ENCODE measurements around the gene MOB3B.

The MOB3B gene

DNA sequence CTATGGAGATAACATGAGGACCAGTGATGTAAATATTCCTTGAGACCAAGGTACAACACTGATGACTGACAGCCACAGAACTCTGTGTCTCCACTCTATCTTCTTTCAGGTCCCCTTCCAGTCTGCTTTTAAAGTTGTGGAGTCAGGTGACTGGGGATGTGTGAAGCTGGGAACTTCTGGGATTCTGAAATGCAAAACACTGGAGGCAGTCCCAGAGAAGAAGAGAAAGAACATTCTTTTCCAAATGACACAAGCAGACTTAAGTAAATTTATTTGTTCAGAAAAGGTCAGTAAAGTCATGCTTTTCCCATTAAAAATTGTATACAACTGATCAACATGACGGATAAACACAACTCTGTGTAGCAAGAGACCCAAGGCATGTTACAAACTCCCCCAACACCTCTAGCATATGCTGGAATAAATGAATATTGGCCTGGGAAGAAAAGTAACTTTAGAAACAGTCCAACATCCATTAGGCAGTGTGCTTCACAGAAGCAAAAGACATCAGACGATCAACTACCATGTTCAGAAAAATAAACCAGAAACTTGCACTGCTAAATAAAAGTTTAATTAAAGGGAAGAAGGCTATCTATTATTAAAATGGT is 98.0 kb downstream of the MOB3B start:
- Histone ChIP-seq H3K9me3 (replicated peaks in 1 of 2; ENCODE audit: control insufficient read depth in 2 of 2, insufficient read depth in 1 of 2, low read depth in 1 of 2, low read length in 2 of 2) (no peaks in the 10 kb centered on the region), H3K23ac (ENCODE audit: low read depth, low read length, poor library complexity) (no peak overlapping the region), H2BK120ac (ENCODE audit: low read depth, low read length) (no peak overlapping the region), H2BK5ac (ENCODE audit: low read length) (no peak overlapping the region), H2AK5ac (ENCODE audit: low read depth, low read length) (no peak overlapping the region), H2AFZ (ENCODE audit: low read length) (no peak overlapping the region), H2BK12ac (ENCODE audit: low read length) (no peak overlapping the region), H4K91ac (ENCODE audit: low read depth, low read length, poor library complexity) (no peak overlapping the region), H2BK15ac (ENCODE audit: low read length) (no peak overlapping the region), H3K14ac (ENCODE audit: low read length) (no peak overlapping the region), H3K18ac (ENCODE audit: low read length) (no peak overlapping the region), H3K4me2 (ENCODE audit: insufficient read depth, low read length, poor library complexity, severe bottlenecking) (no peak overlapping the region), H3K36me3 (replicated peaks in 1 of 2; ENCODE audit: control insufficient read depth in 2 of 2, insufficient read depth in 2 of 2, low read length in 2 of 2) (peaks cover 0 to 7% of the 10 kb centered on the region in 2 donors), H3K27ac (replicated peaks; ENCODE audit: low read length) (no peak overlapping the region), H4K8ac (ENCODE audit: low read depth, low read length) (no peak overlapping the region), H3K4me3 (ENCODE audit: low read length in 2 of 2) (no peak overlapping the region), H3K9ac (ENCODE audit: low read depth, low read length, poor library complexity) (no peak overlapping the region), H3K4ac (ENCODE audit: low read length) (no peak overlapping the region), H3K27me3 (ENCODE audit: control insufficient read depth in 3 of 3, insufficient read depth in 3 of 3, low read depth in 1 of 3, low read length in 3 of 3) (no peaks in the 10 kb centered on the region), H3K79me1 (ENCODE audit: low read depth, low read length) (no peaks in the 10 kb centered on the region), H3K4me1 (ENCODE audit: control insufficient read depth in 2 of 2, insufficient read depth in 1 of 2, low read depth in 1 of 2, low read length in 2 of 2) (peaks cover 19 to 20% of the 10 kb centered on the region in 2 donors)
- WGBS, 2 donors (ENCODE audit: extremely low coverage in 2 of 2, insufficient read length in 2 of 2, insufficient replicate concordance in 1 of 2) = no CpG with 5 or more reads among the region's 2 CpGs
- DNase-seq (ENCODE audit: low spot score) = no peak

DNA sequence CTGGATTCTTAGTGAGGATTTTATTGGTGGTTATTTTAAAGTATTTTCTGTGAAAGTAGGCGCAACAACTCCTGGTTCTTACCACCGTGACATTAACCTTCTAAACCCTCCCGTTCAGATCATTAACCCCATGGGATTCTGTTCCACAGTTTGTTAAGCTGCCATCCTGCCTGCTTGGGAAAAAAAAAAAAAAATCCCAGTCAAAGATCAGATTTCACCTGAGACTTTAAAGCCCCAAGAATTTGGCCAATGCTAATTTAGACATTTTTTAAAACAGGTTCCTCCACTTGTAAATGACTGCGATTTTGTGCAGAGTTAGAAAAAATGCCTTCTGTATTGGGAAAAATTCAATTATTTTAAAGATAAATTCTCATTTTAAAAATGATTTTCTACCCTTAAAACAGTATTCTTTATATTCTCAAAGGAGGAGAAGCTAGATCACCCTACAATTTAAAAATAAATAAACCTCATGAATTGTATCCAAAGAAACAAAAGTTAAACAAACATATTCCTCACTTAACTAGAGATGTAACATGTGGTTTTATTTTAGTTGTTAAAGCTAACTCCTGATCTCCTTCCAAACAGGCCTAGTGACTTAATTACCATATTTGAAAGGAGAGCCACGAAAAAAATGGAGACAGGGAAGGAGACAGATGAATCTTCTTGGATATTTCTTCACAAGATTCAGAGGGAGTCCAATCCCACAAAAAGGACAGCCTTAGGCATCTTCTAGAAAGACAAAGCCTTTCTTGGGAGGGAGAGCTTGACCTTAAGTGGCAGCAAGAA is 98.7 kb downstream of the MOB3B start:
- Histone ChIP-seq H3K27me3 (ENCODE audit: control insufficient read depth in 3 of 3, insufficient read depth in 3 of 3, low read depth in 1 of 3, low read length in 3 of 3) (no peaks in the 10 kb centered on the region), H2AFZ (ENCODE audit: low read length) (no peak overlapping the region), H3K27ac (replicated peaks; ENCODE audit: low read length) (no peak overlapping the region), H3K9me3 (replicated peaks in 1 of 2; ENCODE audit: control insufficient read depth in 2 of 2, insufficient read depth in 1 of 2, low read depth in 1 of 2, low read length in 2 of 2) (no peaks in the 10 kb centered on the region), H2BK12ac (ENCODE audit: low read length) (no peak overlapping the region), H2BK5ac (ENCODE audit: low read length) (no peak overlapping the region), H3K14ac (ENCODE audit: low read length) (no peak overlapping the region), H3K18ac (ENCODE audit: low read length) (no peak overlapping the region), H3K4me3 (ENCODE audit: low read length in 2 of 2) (no peak overlapping the region), H2AK5ac (ENCODE audit: low read depth, low read length) (no peak overlapping the region), H3K36me3 (replicated peaks in 1 of 2; ENCODE audit: control insufficient read depth in 2 of 2, insufficient read depth in 2 of 2, low read length in 2 of 2) (peaks cover 0 to 5% of the 10 kb centered on the region in 2 donors), H4K91ac (ENCODE audit: low read depth, low read length, poor library complexity) (no peak overlapping the region), H3K4me1 (ENCODE audit: control insufficient read depth in 2 of 2, insufficient read depth in 1 of 2, low read depth in 1 of 2, low read length in 2 of 2) (peaks cover 25 to 26% of the 10 kb centered on the region in 2 donors), H4K8ac (ENCODE audit: low read depth, low read length) (no peak overlapping the region), H3K9ac (ENCODE audit: low read depth, low read length, poor library complexity) (no peak overlapping the region), H3K4me2 (ENCODE audit: insufficient read depth, low read length, poor library complexity, severe bottlenecking) (no peak overlapping the region), H2BK120ac (ENCODE audit: low read depth, low read length) (no peak overlapping the region), H3K4ac (ENCODE audit: low read length) (no peak overlapping the region), H3K23ac (ENCODE audit: low read depth, low read length, poor library complexity) (no peak overlapping the region), H2BK15ac (ENCODE audit: low read length) (no peak overlapping the region), H3K79me1 (ENCODE audit: low read depth, low read length) (no peaks in the 10 kb centered on the region)
- no CpG with 5 or more reads among the region's 5 CpGs for WGBS, 2 donors (ENCODE audit: extremely low coverage in 2 of 2, insufficient read length in 2 of 2, insufficient replicate concordance in 1 of 2)
- no peak for DNase-seq (ENCODE audit: low spot score)

DNA sequence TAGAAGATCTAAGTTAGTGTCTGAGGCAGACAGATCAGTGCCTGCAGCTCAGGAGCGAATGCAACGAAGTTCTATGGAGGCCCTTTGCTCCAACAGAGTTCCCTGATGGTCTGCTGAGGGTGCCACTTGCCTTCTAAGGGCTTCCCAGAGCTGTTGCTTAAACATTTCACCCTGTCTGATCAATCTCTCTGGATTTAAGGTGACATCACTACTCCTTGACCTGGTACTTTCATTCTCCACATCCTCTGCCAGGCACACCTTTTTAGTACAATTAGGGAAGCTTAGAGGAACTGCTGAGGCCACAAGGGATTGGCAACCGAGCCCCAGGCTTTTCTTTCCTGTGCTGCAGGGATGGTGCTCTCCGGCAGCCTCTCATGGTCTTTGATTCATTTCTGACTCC is 99.7 kb downstream of the MOB3B start:
- Histone ChIP-seq H3K4me3 (ENCODE audit: low read length in 2 of 2) (no peak overlapping the region), H3K4me2 (ENCODE audit: insufficient read depth, low read length, poor library complexity, severe bottlenecking) (no peak overlapping the region), H2BK15ac (ENCODE audit: low read length) (no peak overlapping the region), H3K9ac (ENCODE audit: low read depth, low read length, poor library complexity) (no peak overlapping the region), H3K9me3 (replicated peaks in 1 of 2; ENCODE audit: control insufficient read depth in 2 of 2, insufficient read depth in 1 of 2, low read depth in 1 of 2, low read length in 2 of 2) (no peaks in the 10 kb centered on the region), H3K4ac (ENCODE audit: low read length) (no peak overlapping the region), H2AK5ac (ENCODE audit: low read depth, low read length) (no peak overlapping the region), H2BK12ac (ENCODE audit: low read length) (no peak overlapping the region), H3K14ac (ENCODE audit: low read length) (no peak overlapping the region), H3K27ac (replicated peaks; ENCODE audit: low read length) (no peak overlapping the region), H2AFZ (ENCODE audit: low read length) (no peak overlapping the region), H3K4me1 (ENCODE audit: control insufficient read depth in 2 of 2, insufficient read depth in 1 of 2, low read depth in 1 of 2, low read length in 2 of 2) (peaks cover 27 to 33% of the 10 kb centered on the region in 2 donors), H2BK120ac (ENCODE audit: low read depth, low read length) (no peak overlapping the region), H3K23ac (ENCODE audit: low read depth, low read length, poor library complexity) (no peak overlapping the region), H3K36me3 (replicated peaks in 1 of 2; ENCODE audit: control insufficient read depth in 2 of 2, insufficient read depth in 2 of 2, low read length in 2 of 2) (peaks cover 0 to 5% of the 10 kb centered on the region in 2 donors), H3K27me3 (ENCODE audit: control insufficient read depth in 3 of 3, insufficient read depth in 3 of 3, low read depth in 1 of 3, low read length in 3 of 3) (no peaks in the 10 kb centered on the region), H4K8ac (ENCODE audit: low read depth, low read length) (no peak overlapping the region), H2BK5ac (ENCODE audit: low read length) (no peak overlapping the region), H3K79me1 (ENCODE audit: low read depth, low read length) (no peaks in the 10 kb centered on the region), H3K18ac (ENCODE audit: low read length) (no peak overlapping the region), H4K91ac (ENCODE audit: low read depth, low read length, poor library complexity) (no peak overlapping the region)
- no peak for DNase-seq (ENCODE audit: low spot score)
- WGBS, 2 donors (ENCODE audit: extremely low coverage in 2 of 2, insufficient read length in 2 of 2, insufficient replicate concordance in 1 of 2) = no CpG with 5 or more reads among the region's 4 CpGs

DNA sequence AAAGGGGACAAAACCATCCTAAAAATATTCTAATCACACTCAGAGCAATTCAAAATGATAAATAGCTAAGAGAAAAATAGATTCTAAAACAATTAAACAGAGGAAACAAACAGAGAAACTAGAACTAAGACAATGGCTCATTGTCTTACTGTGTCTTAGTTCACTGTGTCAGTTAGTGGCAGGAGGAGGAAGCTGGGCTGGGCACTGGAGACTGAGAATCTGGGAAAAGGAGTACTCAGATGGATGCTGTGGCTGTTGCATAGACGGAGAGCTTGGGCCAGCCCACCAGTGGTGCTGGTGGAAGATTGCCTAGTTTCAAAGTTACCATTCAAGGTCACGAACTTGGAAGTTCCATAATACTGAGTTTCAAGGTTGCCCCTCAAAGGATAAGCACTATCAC is 100.2 kb downstream of the MOB3B start:
- Histone ChIP-seq H3K9me3 (replicated peaks in 1 of 2; ENCODE audit: control insufficient read depth in 2 of 2, insufficient read depth in 1 of 2, low read depth in 1 of 2, low read length in 2 of 2) (no peaks in the 10 kb centered on the region), H3K14ac (ENCODE audit: low read length) (no peak overlapping the region), H2BK12ac (ENCODE audit: low read length) (no peak overlapping the region), H3K23ac (ENCODE audit: low read depth, low read length, poor library complexity) (no peak overlapping the region), H2BK120ac (ENCODE audit: low read depth, low read length) (no peak overlapping the region), H3K27me3 (ENCODE audit: control insufficient read depth in 3 of 3, insufficient read depth in 3 of 3, low read depth in 1 of 3, low read length in 3 of 3) (no peaks in the 10 kb centered on the region), H3K4me1 (ENCODE audit: control insufficient read depth in 2 of 2, insufficient read depth in 1 of 2, low read depth in 1 of 2, low read length in 2 of 2) (peaks cover 27 to 33% of the 10 kb centered on the region in 2 donors), H3K18ac (ENCODE audit: low read length) (no peak overlapping the region), H3K79me1 (ENCODE audit: low read depth, low read length) (no peaks in the 10 kb centered on the region), H2BK15ac (ENCODE audit: low read length) (no peak overlapping the region), H3K27ac (replicated peaks; ENCODE audit: low read length) (no peak overlapping the region), H3K36me3 (replicated peaks in 1 of 2; ENCODE audit: control insufficient read depth in 2 of 2, insufficient read depth in 2 of 2, low read length in 2 of 2) (peaks cover 0 to 7% of the 10 kb centered on the region in 2 donors), H4K8ac (ENCODE audit: low read depth, low read length) (no peak overlapping the region), H3K4me2 (ENCODE audit: insufficient read depth, low read length, poor library complexity, severe bottlenecking) (no peak overlapping the region), H2BK5ac (ENCODE audit: low read length) (no peak overlapping the region), H2AFZ (ENCODE audit: low read length) (no peak overlapping the region), H3K4ac (ENCODE audit: low read length) (no peak overlapping the region), H4K91ac (ENCODE audit: low read depth, low read length, poor library complexity) (no peak overlapping the region), H3K9ac (ENCODE audit: low read depth, low read length, poor library complexity) (no peak overlapping the region), H2AK5ac (ENCODE audit: low read depth, low read length) (no peak overlapping the region), H3K4me3 (ENCODE audit: low read length in 2 of 2) (no peak overlapping the region)
- DNase-seq (ENCODE audit: low spot score) = no peak
- WGBS, 2 donors (ENCODE audit: extremely low coverage in 2 of 2, insufficient read length in 2 of 2, insufficient replicate concordance in 1 of 2) = no CpG with 5 or more reads among the region's 2 CpGs
